GM13977 (cell line): ENCODE data around the gene BMP6.

Experiments
- DNase-seq: peaks from one replicate; pipeline ENCODE4 v3.0.0; 2012; ENCODE audit warnings: low spot score
- in situ Hi-C: fragments of 300-500 bp; cut with MboI; formaldehyde crosslinking; loops from one replicate; pipeline ENCODE4 v1.12.0; 2022; ENCODE audit warnings: low sequenced_read_pairs, low pct_unique_long_range_greater_than_20kb, mixed read lengths, inconsistent platforms; ENCODE audit not compliant: unreplicated experiment
- TF ChIP-seq, protein P1 (sequence below): IDR thresholded peaks from 2 replicates; pipeline ENCODE4 v1.5.1; 2012; ENCODE audit warnings: mild to moderate bottlenecking, control low read depth; ENCODE audit not compliant: insufficient read depth; ENCODE audit errors: extremely low read depth, missing control alignments

Gene BMP6

DNA sequence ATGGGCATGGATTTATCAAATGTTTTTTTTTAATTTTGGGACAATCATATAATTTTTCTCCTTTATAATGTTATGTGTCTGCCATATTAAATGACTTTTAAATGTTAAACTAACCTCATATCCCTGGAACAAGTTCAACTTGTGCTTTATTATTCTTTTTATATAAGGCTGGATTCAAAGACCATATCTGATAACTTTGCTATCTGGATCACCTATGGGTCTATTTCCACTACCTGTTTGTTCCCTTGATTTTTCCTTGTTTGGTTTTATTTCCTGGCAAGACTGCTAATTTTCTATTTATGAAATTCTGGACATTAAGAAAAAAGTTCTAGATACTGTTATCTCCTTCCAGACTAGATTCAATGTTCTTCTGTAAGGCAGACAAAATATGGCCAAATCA is 125.9 kb downstream of the BMP6 start:
- in situ Hi-C loops: no loop called here
- TF ChIP-seq, protein P1, sequence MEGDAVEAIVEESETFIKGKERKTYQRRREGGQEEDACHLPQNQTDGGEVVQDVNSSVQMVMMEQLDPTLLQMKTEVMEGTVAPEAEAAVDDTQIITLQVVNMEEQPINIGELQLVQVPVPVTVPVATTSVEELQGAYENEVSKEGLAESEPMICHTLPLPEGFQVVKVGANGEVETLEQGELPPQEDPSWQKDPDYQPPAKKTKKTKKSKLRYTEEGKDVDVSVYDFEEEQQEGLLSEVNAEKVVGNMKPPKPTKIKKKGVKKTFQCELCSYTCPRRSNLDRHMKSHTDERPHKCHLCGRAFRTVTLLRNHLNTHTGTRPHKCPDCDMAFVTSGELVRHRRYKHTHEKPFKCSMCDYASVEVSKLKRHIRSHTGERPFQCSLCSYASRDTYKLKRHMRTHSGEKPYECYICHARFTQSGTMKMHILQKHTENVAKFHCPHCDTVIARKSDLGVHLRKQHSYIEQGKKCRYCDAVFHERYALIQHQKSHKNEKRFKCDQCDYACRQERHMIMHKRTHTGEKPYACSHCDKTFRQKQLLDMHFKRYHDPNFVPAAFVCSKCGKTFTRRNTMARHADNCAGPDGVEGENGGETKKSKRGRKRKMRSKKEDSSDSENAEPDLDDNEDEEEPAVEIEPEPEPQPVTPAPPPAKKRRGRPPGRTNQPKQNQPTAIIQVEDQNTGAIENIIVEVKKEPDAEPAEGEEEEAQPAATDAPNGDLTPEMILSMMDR: no peak
- no peak for DNase-seq

DNA sequence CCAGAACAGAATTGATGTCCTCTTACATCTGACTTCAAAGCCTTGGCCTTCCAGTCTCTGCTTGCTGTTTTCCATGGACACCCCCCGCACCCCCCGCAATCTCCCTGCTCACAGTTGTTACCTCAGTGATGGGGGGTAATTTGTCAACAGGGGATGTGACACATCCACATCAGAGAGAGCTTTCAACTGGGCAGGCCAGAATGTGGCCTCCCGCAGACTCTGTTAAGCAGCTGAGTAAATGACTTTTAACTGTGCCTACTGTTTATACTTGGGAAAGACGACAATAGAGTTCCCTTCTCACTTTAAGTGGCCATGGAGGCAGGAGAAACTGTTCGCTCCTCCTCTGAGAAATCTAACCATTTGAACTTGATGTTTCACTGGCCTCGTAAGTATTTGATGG is 133.7 kb downstream of the BMP6 start:
- in situ Hi-C loops: no loop called here
- TF ChIP-seq, protein P1: no peak
- DNase-seq: no peak

DNA sequence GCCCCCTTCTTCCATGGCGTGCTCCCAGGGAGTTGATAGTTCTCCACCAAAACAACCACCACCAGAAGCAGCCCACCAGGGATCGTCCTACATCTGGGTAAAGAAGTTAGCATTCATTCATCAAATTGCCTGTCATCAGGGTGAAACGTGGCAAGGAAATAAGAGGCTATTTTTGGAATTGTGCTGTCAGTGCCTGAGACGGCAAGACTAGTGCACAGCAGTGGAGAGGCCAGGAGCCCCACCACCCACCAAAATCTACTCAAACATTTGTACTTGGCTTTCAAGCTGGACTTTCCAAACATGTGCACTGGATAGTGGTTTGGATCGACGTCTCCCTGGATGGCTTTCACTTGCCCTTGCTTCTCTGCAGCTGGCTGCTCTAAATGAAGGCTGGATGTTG is 139.9 kb downstream of the BMP6 start:
- in situ Hi-C loops: no loop called here
- DNase-seq: no peak
- TF ChIP-seq, protein P1: no peak

DNA sequence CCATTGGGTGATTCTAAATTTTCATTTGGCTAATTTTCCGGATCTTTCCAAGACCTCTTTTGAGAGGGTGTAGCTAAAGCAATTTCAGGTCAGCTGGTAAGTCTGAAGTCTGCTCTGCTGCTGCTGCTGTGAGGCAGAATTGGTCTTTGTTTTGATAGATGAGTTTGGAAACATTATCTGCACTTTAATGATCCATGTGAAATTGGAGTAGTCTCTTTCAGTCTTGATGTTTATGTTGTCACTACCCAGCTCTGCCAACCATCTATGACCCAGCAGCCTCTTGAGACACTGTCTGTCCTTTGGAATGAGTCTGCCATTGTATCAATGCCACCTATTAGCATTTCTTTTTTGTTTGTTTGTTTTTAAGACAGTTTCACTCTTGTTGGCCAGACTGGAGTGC is 140.6 kb downstream of the BMP6 start:
- in situ Hi-C loops: no loop called here
- DNase-seq: no peak
- TF ChIP-seq, protein P1: no peak

DNA sequence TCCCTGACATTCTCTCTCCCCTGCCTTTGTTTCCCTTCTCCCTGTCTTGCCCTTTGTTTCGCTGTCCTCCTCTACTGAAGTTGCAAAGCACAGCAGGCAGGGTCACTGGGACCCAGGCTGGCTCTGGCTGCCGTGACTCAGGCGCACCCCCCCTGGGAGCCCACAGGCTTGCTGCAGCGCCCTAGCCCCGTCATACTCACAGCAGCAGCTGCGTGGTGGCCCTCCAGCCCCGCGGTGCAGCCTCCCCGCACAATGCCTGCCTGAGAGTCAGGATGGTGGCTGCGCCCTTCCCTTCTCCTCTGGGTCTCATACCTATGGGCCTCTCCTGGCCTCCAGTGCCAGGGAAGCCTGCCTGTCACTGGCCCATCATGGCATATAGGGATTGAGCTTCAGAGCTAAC is 143.0 kb downstream of the BMP6 start:
- DNase-seq: no peak
- TF ChIP-seq, protein P1: no peak
- in situ Hi-C loops: no loop called here

DNA sequence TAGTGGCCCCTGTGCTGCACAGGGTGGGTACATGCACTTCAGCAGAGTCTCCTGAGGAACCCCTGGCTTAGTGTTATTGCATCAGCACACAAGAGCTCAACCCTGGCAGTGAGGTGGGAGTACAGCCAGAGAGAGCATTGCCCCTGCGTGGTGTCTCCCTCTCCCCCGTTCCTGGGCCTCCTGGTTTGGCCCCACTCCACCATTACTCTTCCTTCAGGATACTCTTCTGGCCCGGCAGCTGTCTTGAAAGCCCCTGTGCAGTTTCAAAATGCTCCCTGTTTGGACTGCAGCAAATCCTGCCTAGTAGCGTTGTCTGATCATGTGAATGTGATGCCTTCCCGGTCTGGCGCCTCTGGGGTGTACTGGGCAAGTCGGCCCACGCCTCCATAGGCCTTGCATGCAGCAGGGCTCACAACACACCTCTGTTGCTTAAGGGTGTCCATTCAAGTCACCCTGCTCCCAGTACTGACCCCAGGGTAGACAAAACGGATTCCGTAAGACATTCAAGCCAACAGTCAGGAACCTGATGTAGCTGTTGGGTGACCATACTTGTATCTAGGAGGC is 152.6 kb downstream of the BMP6 start:
- in situ Hi-C loops: no loop called here

More for the DNA sequence above, 152.6 kb downstream of the BMP6 start:
- DNase-seq: no peak
- TF ChIP-seq, protein P1: no peak
